Activated T-cell treated with anti-CD3 and anti-CD28 coated beads for 24 hours (primary cell): Measurements from ENCODE around the gene MYO3B.
"Not testable (repeated sequence)": the region's sequence is repeated elsewhere in the genome, so short reads cannot be mapped to it uniquely, and the experiment has no call there.

Experiments
- DNase-seq: peaks from one replicate; pipeline ENCODE4 v3.0.0-alpha.2; 2020; ENCODE audit warnings: low read depth

The MYO3B gene

GRCh38 chr2:170567429-170567828 lies 389.5 kb downstream of the MYO3B start:
- DNase-seq, result no peak

DNA sequence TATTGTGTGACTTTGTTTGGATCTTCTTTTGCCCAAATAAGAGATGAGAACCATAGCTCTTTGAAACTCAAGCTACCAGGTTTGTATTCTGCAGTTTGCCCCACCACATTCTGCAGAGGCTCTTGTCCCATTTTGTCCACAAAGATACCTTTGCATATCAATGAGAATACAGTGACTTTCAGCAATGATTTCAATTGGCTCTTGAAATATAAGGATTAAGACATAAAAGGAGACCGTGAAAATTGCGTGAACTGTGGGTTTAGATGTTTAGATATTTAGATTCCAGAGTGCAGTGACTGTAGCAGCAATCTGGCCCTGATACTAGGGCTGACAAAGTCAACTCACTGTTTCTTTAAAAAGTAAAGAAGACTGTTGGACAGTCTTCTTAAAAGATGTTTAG lies 390.6 kb downstream of the MYO3B start:
- DNase-seq, result no peak

DNA sequence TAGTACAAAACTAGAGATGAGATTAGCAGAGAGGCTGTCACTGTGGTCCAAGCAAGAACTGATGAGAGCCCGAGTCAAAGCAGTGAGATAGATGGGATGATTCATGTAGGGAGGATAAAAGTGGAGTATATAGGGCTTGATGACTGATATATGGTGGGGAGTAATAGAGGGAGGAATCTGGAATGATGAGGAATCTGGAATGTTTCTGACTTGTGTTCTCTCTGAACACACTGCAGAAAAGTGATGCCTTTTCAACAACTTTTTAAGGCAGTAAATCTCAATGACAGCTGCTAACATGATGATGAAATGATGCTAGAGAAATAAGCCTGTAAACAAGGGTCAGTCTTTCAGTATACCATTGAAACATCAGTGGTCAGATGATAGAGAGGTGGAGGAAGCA lies 393.7 kb downstream of the MYO3B start:
- no peak for DNase-seq

- no peak for DNase-seq
Observed at GRCh38 chr2:170573671-170574070, 395.7 kb downstream of the MYO3B start.

- DNase-seq, result no peak
Observed at GRCh38 chr2:170576296-170576695, 398.3 kb downstream of the MYO3B start.

DNA sequence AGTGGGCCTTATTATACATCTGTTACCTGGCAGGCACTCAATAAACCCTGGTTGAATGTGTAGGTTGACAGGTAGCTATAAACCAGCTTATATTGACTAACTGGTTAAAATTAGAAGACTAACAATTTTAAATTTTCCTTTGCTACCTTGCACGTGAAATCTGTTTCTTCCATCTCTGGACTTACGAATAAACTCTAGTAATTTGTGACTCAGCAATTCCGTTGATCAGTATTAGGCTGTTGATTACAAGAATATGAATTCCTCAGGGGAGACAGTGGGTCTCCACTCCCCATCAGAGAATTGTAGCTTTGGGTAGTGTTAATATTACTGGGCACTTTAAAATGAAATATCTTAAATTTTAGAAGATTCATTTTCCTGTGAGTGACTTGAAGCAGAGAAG lies 399.4 kb downstream of the MYO3B start:
- no peak for DNase-seq

- DNase-seq, result no peak
Observed at GRCh38 chr2:170578606-170579005, 400.7 kb downstream of the MYO3B start.

DNA sequence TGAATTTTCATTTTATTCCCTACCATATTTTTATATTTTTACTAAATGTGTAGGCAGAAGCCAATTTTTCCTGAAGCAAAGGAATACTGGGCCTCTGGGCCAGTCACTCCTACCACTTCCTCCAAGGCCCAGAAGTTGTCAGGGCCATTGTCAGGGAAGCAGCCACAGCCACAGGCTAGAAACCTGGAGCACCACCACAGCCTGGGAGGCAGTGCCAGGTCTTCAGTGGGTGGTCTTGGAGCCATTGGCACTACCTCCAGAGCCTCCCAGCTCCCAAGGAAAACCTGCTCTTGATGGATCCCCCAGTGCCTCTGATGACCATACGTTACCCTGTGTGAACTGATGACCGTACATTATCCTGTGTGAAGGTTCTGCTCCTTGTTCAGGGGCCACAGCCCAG lies 401.6 kb downstream of the MYO3B start:
- no peak for DNase-seq

DNA sequence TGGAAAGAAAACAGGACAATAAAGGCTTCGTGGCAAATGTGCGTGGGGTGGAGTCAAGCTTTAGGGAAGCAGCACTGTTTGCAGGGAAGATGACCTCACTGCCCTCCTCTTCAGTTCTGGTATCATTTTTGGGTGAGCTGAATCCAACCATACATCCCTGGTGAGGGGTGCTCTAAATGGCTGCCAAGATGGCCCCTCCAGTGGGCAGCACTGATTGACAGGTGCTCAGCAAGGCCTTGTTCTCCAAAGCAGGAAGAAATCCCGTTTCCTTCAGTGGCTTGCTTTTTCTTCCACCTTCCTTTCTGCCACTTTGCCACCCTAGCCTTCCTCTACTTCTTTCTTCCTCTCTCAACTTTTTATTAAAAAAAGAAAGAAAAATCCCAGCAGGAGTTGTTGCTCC lies 404.4 kb downstream of the MYO3B start:
- no peak for DNase-seq

GRCh38 chr2:170582751-170583463 lies 405.0 kb downstream of the MYO3B start:
- DNase-seq, result no peak

DNA sequence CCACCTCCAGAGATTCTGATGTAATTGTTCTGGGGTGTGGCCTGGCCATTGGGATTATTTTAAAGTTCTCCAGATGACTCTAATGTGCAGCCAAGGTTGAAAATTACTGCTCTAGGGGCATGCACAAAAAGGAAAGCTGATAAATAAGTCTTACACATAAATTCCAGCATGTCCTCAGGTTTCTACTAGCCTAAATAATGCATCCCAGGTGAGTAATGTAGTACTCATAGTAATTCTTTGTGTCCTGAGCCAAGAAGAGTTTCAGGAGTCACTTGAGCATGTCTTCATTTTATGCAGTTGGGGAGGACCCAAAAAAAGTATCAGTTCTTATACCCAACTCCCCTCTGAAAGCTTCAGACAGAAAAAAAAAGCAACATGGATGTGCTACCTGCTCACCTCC lies 407.1 kb downstream of the MYO3B start:
- no peak for DNase-seq

- DNase-seq, result no peak
Observed at GRCh38 chr2:170586571-170587095, 408.7 kb downstream of the MYO3B start.

DNA sequence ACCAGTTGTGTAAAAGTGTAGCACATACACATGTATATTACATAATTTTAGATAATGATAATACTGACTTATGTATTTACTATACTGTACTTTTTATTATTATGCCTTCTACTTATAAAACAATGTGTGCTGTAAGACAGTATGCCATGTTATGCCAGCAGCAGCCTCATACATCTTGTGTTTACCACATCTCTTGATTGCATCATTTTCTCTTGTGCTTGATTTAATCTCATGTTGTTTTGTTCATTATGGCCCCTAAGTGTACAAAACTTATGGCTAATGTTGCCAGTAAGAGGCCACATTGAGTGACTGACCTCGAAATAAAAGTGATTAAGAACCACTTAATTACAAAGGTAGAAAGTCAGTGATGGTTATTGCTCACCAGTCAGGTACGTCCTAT lies 409.2 kb downstream of the MYO3B start:
- no peak for DNase-seq

DNA sequence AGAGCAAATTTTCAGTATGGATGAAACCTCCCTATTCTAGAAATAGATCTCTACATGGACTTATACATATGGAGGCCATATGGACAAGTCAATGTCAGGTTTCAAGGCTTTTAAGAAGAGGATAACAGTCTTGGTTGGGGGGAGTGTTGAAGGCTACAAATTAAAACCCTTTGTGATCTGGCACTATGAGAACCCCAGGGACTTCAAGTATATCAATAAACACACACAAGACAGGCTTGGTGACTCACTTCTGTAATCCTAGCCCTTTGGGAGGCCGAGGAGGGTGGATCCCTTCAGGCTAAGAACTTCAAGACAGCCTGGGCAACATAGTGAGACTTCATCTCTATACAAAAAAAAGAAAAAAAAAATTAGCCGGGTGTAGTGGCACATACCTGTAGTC lies 410.0 kb downstream of the MYO3B start:
- DNase-seq, result no peak

DNA sequence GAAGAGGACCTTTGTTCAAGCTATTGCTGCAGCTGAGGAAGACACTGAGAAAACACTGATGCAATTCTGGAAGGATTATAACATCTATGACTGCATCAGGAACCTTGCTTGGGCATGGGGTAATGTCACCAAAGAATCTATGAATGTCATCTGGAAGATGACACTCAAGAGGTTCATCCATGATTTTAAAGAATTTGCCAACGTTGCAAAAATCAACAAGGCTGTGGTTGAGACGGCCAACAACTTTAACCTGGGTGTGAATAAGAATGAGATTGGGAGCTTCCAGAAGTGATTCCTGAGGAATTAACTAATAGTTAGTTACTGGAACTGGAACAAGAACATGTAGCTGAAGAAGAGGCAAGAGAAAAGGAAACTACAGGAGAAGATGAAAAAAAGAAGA lies 410.8 kb downstream of the MYO3B start:
- no peak for DNase-seq

GRCh38 chr2:170596576-170596975 lies 418.6 kb downstream of the MYO3B start:
- DNase-seq, result no peak

GRCh38 chr2:170598067-170598395 lies 420.1 kb downstream of the MYO3B start:
- no peak for DNase-seq

DNA sequence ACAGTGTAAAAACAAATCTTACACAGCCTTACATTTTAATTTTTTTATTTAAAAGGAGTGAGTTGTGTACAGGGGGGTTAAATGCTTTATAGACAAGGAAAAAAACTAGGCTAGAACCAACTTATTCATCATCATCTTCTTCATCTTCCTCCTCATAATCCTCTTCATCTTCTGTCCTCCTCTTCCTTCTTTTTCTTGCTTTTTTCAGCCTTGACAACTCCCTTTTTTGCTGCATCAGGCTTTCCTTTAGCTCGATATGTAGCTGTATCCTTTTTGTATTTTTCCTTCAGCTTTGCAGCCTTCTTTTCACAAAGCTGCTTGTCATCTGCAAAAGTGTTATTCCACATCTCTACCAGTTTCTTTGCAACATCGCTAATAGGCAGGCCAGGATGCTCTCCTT lies 423.5 kb downstream of the MYO3B start:
- no peak for DNase-seq

DNA sequence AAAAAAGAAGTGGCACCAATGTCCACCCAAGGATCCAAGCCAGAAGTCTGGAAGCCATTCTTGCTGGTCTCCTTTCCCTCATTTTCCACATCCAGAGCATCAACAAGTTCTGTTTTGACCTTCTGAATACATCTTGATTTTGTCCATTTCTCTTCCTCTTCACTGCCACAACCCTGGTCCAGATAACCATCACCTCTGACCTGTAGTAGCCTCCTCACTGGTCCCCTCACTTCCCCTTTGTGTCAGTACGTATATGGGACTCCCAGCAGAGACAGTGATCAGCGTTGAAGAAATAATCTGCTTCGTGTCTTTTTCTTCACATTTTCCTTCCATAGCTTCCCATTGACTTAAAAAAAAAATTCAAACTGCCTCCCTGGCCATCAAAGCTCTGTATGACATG lies 427.9 kb downstream of the MYO3B start:
- DNase-seq, result no peak

GRCh38 chr2:170607171-170607570 lies 429.2 kb downstream of the MYO3B start:
- no peak for DNase-seq

DNA sequence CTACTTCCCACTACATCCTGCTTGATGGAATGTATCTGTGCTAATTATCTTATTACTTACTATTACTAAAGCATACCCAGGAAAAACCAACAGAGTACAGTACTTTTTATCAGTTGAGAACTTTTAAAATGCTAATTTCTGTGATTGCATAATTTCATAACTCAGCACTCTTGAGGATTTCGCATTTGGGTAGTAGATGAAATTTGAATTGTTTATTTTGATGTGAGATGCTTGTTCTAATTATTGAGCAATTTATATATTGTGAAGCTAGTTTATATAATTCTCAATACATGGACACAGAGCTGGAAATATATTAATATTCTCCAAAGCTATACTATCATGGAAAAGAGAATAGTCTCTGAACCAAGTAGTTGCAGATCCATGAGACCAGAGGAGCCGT lies 432.7 kb downstream of the MYO3B start:
- DNase-seq, result no peak

- not testable (repeated sequence) for DNase-seq
Observed at GRCh38 chr2:170618948-170619347, 441.0 kb downstream of the MYO3B start.

- not testable (repeated sequence) for DNase-seq
Observed at GRCh38 chr2:170635094-170635493, 457.1 kb downstream of the MYO3B start.

- DNase-seq, result no peak
Observed at GRCh38 chr2:170639635-170640034, 461.7 kb downstream of the MYO3B start.
